Measurements from ENCODE around the gene IFI44.

GRCh38 chr1:78677788-78678187 lies 28.2 kb downstream of the IFI44 start:
- TF ChIP-seq CTCF (IDR thresholded peaks at IDR 0.05; ENCODE audit: low read length) (no peak), EZH2 (IDR thresholded peaks at IDR 0.05; ENCODE audit: borderline replicate concordance, low read length) (no peak)
